Esophagus muscularis mucosa (tissue), 4 donors: ENCODE results near the gene AZGP1. TPM values are rescaled to one million over a fixed set of nuclear protein-coding genes. Genes with fewer than 3 reads are reported as not detected.
"Not testable (repeated sequence)": the region's sequence is repeated elsewhere in the genome, so short reads cannot be mapped to it uniquely, and the experiment has no call there.

Experiments used
- DNase-seq: peaks from one replicate; pipeline ENCODE4 v3.0.0-alpha.2; 2017; ENCODE audit errors: extremely low spot score
- H3K27ac ChIP-seq, 4 donors: fragments of 200-600 bp; sonication (generic); replicated peaks in 1 of 4; 1 replicate in 3 of 4; 2 replicates in 1 of 4; pipeline ENCODE4 v1.5.1; 2016 to 2019; ENCODE audit warnings: mild to moderate bottlenecking in 1 of 4
- H3K27me3 ChIP-seq, 4 donors: fragments of 200-600 bp; sonication (generic); one replicate each; pipeline versions ENCODE4 v1.5.1 to v1.6.0; 2016 to 2019
- H3K36me3 ChIP-seq, 4 donors: fragments of 200-600 bp; sonication (generic); one replicate each; pipeline ENCODE4 v1.5.1; 2016 to 2019
- H3K4me1 ChIP-seq, 4 donors: fragments of 200-600 bp; sonication (generic); one replicate each; pipeline ENCODE4 v1.5.1; 2016 to 2019
- H3K4me3 ChIP-seq, 4 donors: fragments of 200-600 bp; sonication (generic); 1 replicate in 2 of 4; 2 replicates in 2 of 4; pipeline ENCODE4 v1.5.1; 2016 to 2019; ENCODE audit warnings: mild to moderate bottlenecking in 4 of 4, moderate library complexity in 1 of 4
- H3K9me3 ChIP-seq, 4 donors: fragments of 200-600 bp; sonication (generic); 1 replicate in 3 of 4; 2 replicates in 1 of 4; pipeline ENCODE4 v1.5.1; 2016 to 2019
- CTCF ChIP-seq, 3 experiments: fragments of 200-600 bp in 2 of 3; fragments of 450-650 bp in 1 of 3; sonication (generic) in 2 of 3; IDR thresholded peaks; one replicate each; pipeline ENCODE4 v1.5.1; 2017 to 2019; ENCODE audit warnings: antibody characterized with exemption in 3 of 3, mild to moderate bottlenecking in 2 of 3, moderate library complexity in 1 of 3
- EP300 ChIP-seq: sonication (generic); formaldehyde crosslinking; IDR thresholded peaks from one replicate; pipeline ENCODE4 v1.6.1; 2017; ENCODE audit warnings: antibody characterized with exemption
- POLR2A ChIP-seq: fragments of 450-650 bp; IDR thresholded peaks from one replicate; pipeline ENCODE4 v1.6.1; 2017; ENCODE audit warnings: antibody characterized with exemption, moderate library complexity, mild to moderate bottlenecking, low read depth
- POLR2AphosphoS5 ChIP-seq, 2 donors: sonication (generic); formaldehyde crosslinking; IDR thresholded peaks; one replicate each; pipeline ENCODE4 v1.6.1; 2017; ENCODE audit warnings: antibody characterized with exemption in 2 of 2
- WGBS: methylation state at CpG from one replicate; pipeline ENCODE4 v1.1.5; 2018; 5-methylcytosine and 5-hydroxymethylcytosine counted together
- intact Hi-C: fragments of 100-400 bp; cut with DNase I; formaldehyde crosslinking; loops from one replicate; pipeline ENCODE4 v1.15.1; 2023
- total RNA-seq, 4 donors: library from RNA; depleted of rRNA; stranded (reverse); fragments of >200 nt; gene quantifications; one replicate each; pipeline versions ENCODE4 v1.1.0 to v1.2.1, GENCODE V29; 2016

AZGP1 gene
- total RNA-seq, 4 donors from 2014 or later: 2.5 to 3.4 (median 3.0) TPM

GRCh38 chr7:99984593-99984992, 8.8 kb upstream of the AZGP1 start:
- no peak for TF ChIP-seq POLR2AphosphoS5 (IDR thresholded peaks at IDR 0.05)
- no peak for TF ChIP-seq EP300
- no peak for TF ChIP-seq POLR2A
- no peak for TF ChIP-seq CTCF (IDR thresholded peaks at IDR 0.05)
- H3K4me1 ChIP-seq: no peaks in the 10 kb centered on the region
- H3K36me3 ChIP-seq: no peaks in the 10 kb centered on the region
- no peak overlapping the region for H3K27ac ChIP-seq
- WGBS: 58% methylated on average over 2 of the region's 2 CpGs
- peaks cover 0 to 7% (median 0%) of the 10 kb centered on the region in 4 donors for H3K9me3 ChIP-seq
- intact Hi-C loops: no loop called here
- H3K4me3 ChIP-seq: no peak overlapping the region
- peaks cover 0 to 4% (median 0%) of the 10 kb centered on the region in 4 donors for H3K27me3 ChIP-seq
- DNase-seq: no peak

- intact Hi-C loops: not testable (repeated sequence)
Measured at GRCh38 chr7:99981066-99981465, 5.2 kb upstream of the AZGP1 start.

GRCh38 chr7:99980448-99980872, 4.6 kb upstream of the AZGP1 start:
- H3K4me1 ChIP-seq, intact Hi-C loops, H3K4me3 ChIP-seq, H3K9me3 ChIP-seq, H3K36me3 ChIP-seq, H3K27ac ChIP-seq, DNase-seq: not testable (repeated sequence)
- 64% methylated on average over 4 of the region's 4 CpGs for WGBS
- peaks cover 0 to 15% (median 0%) of the 10 kb centered on the region in 4 donors for H3K27me3 ChIP-seq

More at GRCh38 chr7:99981066-99981465, 5.2 kb upstream of the AZGP1 start:
- H3K27me3 ChIP-seq: peaks cover 0 to 10% (median 0%) of the 10 kb centered on the region in 4 donors
- not testable (repeated sequence) for H3K27ac ChIP-seq, DNase-seq, H3K4me3 ChIP-seq, H3K36me3 ChIP-seq, H3K9me3 ChIP-seq, H3K4me1 ChIP-seq
- 85% methylated on average over 7 of the region's 7 CpGs for WGBS

GRCh38 chr7:99979814-99980225, 4.0 kb upstream of the AZGP1 start:
- H3K27me3 ChIP-seq: peaks cover 0 to 15% (median 0%) of the 10 kb centered on the region in 4 donors
- H3K4me3 ChIP-seq, H3K4me1 ChIP-seq, intact Hi-C loops, H3K9me3 ChIP-seq, DNase-seq, H3K36me3 ChIP-seq, H3K27ac ChIP-seq: not testable (repeated sequence)
- WGBS: 23% methylated on average over 7 of the region's 10 CpGs
- TF ChIP-seq CTCF (IDR thresholded peaks at IDR 0.05): peak; percentile 66 to 73 (median 68)

GRCh38 chr7:99976626-99977025, 795 bp upstream of the AZGP1 start:
- Histone ChIP-seq H3K27ac (no peak overlapping the region), H3K4me3 (no peak overlapping the region), H3K27me3 (peaks cover 0 to 11% (median 0%) of the 10 kb centered on the region in 4 donors), H3K36me3 (no peaks in the 10 kb centered on the region), H3K4me1 (peaks cover 0 to 5% (median 0%) of the 10 kb centered on the region in 4 donors), H3K9me3 (no peaks in the 10 kb centered on the region)
- TF ChIP-seq POLR2A: no peak
- TF ChIP-seq CTCF (IDR thresholded peaks at IDR 0.05): no peak
- no peak for TF ChIP-seq POLR2AphosphoS5 (IDR thresholded peaks at IDR 0.05)
- TF ChIP-seq EP300: no peak
- DNase-seq: no peak
- intact Hi-C loops: no loop called here
- WGBS: 88% methylated on average over 13 of the region's 13 CpGs

- no peak overlapping the region for H3K4me3 ChIP-seq
- intact Hi-C loops: no loop called here
- no peaks in the 10 kb centered on the region for H3K9me3 ChIP-seq
- WGBS: 43% methylated on average over 1 of the region's 1 CpG
- no peaks in the 10 kb centered on the region for H3K36me3 ChIP-seq
- no peak overlapping the region for H3K27ac ChIP-seq
- TF ChIP-seq EP300 (no peak), POLR2AphosphoS5 (IDR thresholded peaks at IDR 0.05) (no peak), CTCF (IDR thresholded peaks at IDR 0.05) (no peak), POLR2A (no peak)
- peaks cover 0 to 5% (median 0%) of the 10 kb centered on the region in 4 donors for H3K4me1 ChIP-seq
- H3K27me3 ChIP-seq: peaks cover 0 to 22% (median 0%) of the 10 kb centered on the region in 4 donors
- no peak for DNase-seq
Measured at GRCh38 chr7:99974681-99975080, 1.1 kb downstream of the AZGP1 start.

- H3K27me3 ChIP-seq: peaks cover 0 to 27% (median 0%) of the 10 kb centered on the region in 4 donors
- H3K4me3 ChIP-seq, DNase-seq, H3K27ac ChIP-seq, H3K9me3 ChIP-seq, H3K4me1 ChIP-seq, H3K36me3 ChIP-seq, intact Hi-C loops: not testable (repeated sequence)
- WGBS: 78% methylated on average over 7 of the region's 7 CpGs
Measured at GRCh38 chr7:99973817-99974216, 2.0 kb downstream of the AZGP1 start.
